Measurements from ENCODE around the gene SLC10A1. TPM values are rescaled to one million over a fixed set of nuclear protein-coding genes. Genes with fewer than 3 reads are reported as not detected.

Gene SLC10A1
- total RNA-seq, 1 donor from 2014 or later = not detected

DNA sequence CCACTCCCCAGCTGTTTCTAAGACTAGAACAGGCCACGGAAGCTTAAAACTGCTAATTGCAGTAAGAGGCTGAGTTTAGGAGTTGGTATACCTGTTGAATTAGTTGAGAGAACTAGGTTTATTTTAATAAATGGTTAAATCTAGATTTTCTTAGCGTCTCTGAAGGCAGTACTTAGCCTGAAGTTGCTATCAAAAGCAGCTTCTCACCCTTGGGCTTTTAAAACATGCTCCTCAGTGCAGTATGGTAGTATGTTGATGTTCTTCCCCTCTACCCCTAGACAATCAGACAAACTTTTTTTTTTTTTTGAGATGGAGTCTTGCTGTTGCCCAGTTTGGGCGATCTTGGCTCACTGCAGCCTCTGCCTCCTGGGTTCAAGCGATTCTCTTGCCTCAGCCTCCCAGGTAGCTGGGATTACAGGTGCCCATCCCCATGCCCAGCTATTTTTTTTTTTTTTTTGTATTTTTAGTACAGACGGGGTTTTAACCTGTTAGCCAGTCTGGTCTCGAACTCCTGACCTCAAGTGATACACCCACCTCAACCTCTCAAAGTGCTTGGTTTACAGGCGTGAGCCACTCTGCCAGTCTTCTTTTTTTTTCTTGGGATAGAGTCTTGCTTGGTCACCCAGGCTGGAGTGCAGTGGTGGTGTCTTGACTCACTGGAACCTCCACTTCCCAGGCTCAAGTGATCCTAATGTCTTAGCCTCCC lies 23.3 kb downstream of the SLC10A1 start:
- intact Hi-C loops (cut with micrococcal nuclease) = no loop called here
- peak; percentile 8 for ATAC-seq

DNA sequence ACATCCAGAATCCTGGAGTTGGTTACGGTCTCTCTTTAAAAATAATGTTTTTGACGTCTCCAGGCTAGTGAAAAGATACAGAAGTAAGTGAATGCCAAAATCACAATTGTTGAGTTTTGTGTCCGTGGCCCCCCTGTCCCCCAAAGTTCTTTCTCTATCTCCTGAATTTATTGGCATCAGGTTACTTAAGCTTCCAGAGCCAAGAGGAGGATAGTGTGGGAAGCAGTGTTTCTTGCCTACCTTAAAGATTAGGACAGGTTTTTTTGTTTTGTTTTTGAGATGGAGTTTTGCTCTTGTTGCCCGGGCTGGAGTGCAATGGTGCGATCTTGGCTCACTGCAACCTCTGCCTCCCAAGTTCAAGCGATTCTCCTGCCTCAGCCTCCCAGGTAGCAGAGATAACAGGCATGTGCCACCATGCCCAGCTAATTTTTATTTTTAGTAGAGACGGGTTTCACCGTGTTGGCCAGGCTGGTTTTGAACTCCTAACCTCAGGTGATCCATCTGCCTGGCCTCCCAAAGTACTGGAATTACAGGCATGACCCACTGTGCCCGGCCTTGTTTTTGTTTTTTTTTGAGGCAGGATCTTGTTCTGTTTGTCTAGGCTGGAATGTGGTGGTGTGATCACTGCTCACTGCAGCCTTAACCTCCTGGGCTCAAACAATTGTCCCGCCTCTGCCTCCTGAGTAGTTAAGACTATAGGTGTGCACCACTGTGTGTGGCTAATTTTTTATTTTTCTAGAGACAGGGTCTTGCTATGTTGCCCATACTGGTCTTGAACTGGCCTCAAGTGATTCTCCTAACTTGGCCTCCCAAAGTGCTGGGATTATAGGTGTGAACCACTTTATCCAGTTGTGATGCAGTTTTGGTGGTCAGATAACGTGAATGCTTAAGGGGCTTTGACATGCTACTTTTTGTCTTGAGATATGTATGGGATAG lies 24.7 kb downstream of the SLC10A1 start:
- intact Hi-C loops (cut with micrococcal nuclease) = no loop called here
- no peak for ATAC-seq
- no peak for DNase-seq

More for the DNA sequence above, 23.3 kb downstream of the SLC10A1 start:
- DNase-seq = no peak

GRCh38 chr14:69771136-69771535 lies 25.9 kb downstream of the SLC10A1 start:
- DNase-seq (no peak), ATAC-seq (no peak)
- intact Hi-C loops (cut with micrococcal nuclease) = no loop called here

DNA sequence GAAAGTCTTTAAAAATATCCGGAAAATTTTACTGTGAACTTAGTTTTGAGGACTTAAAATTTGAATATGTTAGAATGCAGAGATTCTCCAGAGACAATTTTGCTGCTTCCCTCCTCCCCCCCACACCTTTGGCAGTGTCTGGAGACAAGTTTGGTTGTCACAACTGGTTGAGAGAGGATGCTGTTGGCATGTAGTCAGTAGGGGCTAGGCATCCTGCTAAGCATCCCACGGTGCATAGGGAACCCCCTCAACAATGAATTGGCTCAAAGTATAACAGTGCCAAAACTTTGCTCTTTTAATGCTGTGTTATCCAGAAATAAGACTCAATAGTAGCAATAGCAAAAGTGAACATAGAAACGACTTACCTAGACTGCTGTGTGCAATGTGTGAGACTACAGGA lies 26.5 kb downstream of the SLC10A1 start:
- no peak for ATAC-seq
- intact Hi-C loops (cut with micrococcal nuclease) = no loop called here
- DNase-seq = no peak

DNA sequence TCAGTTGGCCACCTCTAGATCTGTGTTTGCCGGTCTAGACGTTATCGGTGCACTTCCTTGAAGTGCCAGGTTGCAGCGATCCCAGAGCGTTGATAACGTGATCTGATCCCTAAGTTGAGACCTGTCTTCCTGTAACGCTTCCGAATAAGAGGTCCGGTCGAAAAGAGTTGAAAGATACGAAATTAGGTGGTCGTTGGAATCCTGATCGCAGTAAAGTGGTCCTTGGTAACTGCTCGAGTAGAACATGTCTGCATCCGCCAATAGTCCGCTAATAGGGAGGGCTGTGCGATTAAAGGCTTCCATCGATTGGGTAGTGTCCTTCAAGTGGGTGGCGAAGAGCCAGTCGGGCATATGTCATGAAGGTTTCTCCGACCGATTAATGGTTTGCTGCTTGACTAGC lies 27.4 kb downstream of the SLC10A1 start:
- ATAC-seq (no peak), DNase-seq (no peak)
- intact Hi-C loops (cut with micrococcal nuclease) = no loop called here

DNA sequence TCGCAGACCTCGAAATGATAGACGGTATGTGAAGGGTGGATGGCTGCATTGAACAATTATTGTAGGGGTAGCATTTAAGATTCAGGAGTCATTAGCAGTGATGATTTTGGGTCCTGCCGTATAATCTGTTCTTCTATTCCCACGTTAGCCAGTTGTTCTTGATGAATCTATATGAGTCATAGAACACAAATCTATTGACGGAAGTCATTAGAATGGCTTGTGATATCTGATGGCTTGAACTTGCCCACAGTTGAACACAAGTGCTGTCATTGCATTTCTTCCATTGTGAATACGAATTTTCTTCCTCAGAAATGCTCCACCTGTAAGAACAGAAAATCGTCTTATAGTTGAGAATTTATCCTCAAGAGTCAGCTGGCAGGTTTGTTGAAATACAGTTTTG lies 28.2 kb downstream of the SLC10A1 start:
- intact Hi-C loops (cut with micrococcal nuclease) = no loop called here
- DNase-seq = no peak
- no peak for ATAC-seq

- intact Hi-C loops (cut with micrococcal nuclease) = no loop called here
- DNase-seq = peak; percentile 96
- ATAC-seq = peak; percentile 91
These were observed 29.6 kb downstream of the SLC10A1 start for GRCh38 chr14:69767369-69767999.

DNA sequence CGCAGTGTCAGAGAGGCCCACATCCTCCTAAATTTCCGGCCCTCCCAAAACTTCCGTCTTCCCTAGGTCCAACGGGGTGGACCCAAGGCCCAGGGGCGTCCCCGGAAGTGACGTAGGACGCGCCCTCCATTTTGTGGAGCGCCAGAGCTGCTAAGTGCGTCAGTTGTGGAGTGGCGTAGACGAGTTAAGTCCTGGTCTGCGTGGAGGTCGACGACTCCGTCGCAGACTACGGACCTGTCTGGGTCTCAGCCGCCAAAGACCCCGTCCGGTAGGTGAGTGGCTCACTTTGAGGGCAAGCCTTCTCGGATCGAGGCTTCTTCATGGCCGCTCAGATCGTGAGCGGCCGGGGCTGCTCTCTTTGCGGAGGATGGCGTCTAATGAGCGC lies 30.1 kb downstream of the SLC10A1 start, which contains the start of gene SRSF5:
SRSF5 (plus strand) TSS at position 159 of the 385 bp plus-strand sequence. CDS start 1,015 bp downstream, outside the sequence.
- DNase-seq = peak; percentile 98
- intact Hi-C loops (cut with micrococcal nuclease) = no loop called here
- ATAC-seq = peak; percentile 97

GRCh38 chr14:69763761-69764510 lies 33.1 kb downstream of the SLC10A1 start:
- no peak for ATAC-seq
- no peak for DNase-seq
- intact Hi-C loops (cut with micrococcal nuclease) = no loop called here

GRCh38 chr14:69760810-69761209 lies 36.2 kb downstream of the SLC10A1 start:
- DNase-seq (no peak), ATAC-seq (no peak)
- intact Hi-C loops (cut with micrococcal nuclease) = no loop called here

DNA sequence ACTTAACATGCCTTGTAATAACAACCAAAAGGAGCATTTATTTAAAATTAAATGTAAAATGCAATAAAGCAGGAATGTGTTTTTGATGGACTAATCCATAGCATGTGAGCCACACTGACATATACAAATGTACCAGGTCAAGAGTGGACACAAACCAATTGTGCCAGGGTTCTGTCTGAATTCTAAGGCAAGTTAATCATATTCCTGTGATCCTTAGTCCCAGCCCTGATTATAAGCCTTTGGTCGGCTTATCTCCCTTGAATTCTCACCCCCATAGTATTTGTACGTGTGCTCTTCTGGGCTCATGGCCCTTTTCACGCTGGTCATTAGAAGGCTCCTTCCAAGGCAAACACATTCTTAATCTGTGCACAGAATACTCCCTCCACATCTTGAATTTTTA lies 40.7 kb downstream of the SLC10A1 start:
- intact Hi-C loops (cut with micrococcal nuclease) = no loop called here
- DNase-seq (no peak), ATAC-seq (no peak)

- ATAC-seq = no peak
- intact Hi-C loops (cut with micrococcal nuclease) = no loop called here
- DNase-seq = no peak
These were observed 41.3 kb downstream of the SLC10A1 start for GRCh38 chr14:69755784-69756183.

DNA sequence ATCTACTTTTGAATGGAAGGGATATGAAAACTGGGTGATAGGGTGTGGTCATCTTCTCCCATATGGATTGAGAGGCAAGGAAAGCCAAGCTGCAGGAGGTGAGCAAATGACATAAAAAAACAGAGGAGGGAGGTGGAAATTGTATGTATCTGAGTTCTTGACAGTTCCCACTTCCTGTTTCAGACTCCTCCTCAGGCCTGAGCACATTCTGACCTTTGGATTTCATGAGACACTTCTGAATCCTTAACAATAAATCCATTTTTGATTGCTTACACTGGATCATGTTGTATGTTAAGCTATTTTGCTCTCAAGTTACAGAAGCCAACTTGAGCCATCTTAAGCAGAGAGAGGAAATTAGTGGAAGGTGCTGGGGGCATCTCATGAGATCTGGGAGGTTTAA lies 41.7 kb downstream of the SLC10A1 start:
- DNase-seq (no peak), ATAC-seq (no peak)
- intact Hi-C loops (cut with micrococcal nuclease) = no loop called here

- ATAC-seq (no peak), DNase-seq (no peak)
- intact Hi-C loops (cut with micrococcal nuclease) = no loop called here
These were observed 42.6 kb downstream of the SLC10A1 start for GRCh38 chr14:69754487-69754886.

- intact Hi-C loops (cut with micrococcal nuclease) = no loop called here
- ATAC-seq (no peak), DNase-seq (no peak)
These were observed 43.2 kb downstream of the SLC10A1 start for GRCh38 chr14:69753860-69754259.

- ATAC-seq = no peak
- DNase-seq = no peak
- intact Hi-C loops (cut with micrococcal nuclease) = no loop called here
These were observed 44.3 kb downstream of the SLC10A1 start for GRCh38 chr14:69752773-69753172.

GRCh38 chr14:69750495-69750894 lies 46.5 kb downstream of the SLC10A1 start:
- intact Hi-C loops (cut with micrococcal nuclease) = no loop called here
- no peak for ATAC-seq
- no peak for DNase-seq

- no peak for ATAC-seq
- no peak for DNase-seq
- intact Hi-C loops (cut with micrococcal nuclease) = no loop called here
These were observed 47.1 kb downstream of the SLC10A1 start for GRCh38 chr14:69749956-69750355.

DNA sequence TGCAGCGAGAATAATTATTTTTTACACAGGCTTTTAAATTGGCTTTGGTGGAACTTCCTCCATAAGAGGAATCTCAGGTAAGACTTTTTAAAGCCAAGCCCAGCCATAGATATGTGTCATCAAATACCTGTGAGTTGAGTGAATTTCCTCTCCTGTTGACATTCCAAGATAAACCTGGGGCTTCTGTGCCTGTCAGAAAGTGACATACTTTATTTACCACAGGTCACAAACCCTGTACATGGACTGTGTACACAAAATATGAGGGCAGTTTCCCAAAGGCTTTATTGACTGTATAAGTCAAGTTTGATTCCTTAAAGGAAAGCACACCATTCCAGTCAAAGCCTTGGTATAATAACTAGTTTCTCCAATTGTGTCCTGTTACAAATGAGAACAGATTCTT lies 56.0 kb downstream of the SLC10A1 start:
- ATAC-seq (no peak), DNase-seq (no peak)
- intact Hi-C loops (cut with micrococcal nuclease) = no loop called here

Data from left ventricle myocardium superior (tissue), 1 donor.